ENCODE measurements around the gene HPS4.
A peak's percentile ranks its signal among the peaks of the same experiment; 100 is the strongest.

HPS4 gene

GRCh38 chr22:26437694-26438392, 45.7 kb downstream of the HPS4 start:
- DNase-seq (ENCODE audit: insufficient read length, low spot score), result no peak
- TF ChIP-seq POLR2A (IDR thresholded peaks at IDR 0.05; ENCODE audit: low read depth, low read length), result no peak
- no peak for FAIRE-seq

GRCh38 chr22:26436903-26437515, 46.6 kb downstream of the HPS4 start:
- FAIRE-seq (no peak), DNase-seq (ENCODE audit: insufficient read length, low spot score) (no peak)
- TF ChIP-seq SPI1 (IDR thresholded peaks at IDR 0.05; ENCODE audit: low read depth, low read length) (no peak), POLR2AphosphoS5 (IDR thresholded peaks at IDR 0.05; ENCODE audit: low read depth, low read length) (no peak)

- DNase-seq (ENCODE audit: insufficient read length, low spot score), result no peak
- FAIRE-seq, result peak; percentile 31
- TF ChIP-seq SPI1 (IDR thresholded peaks at IDR 0.05; ENCODE audit: low read depth, low read length) (no peak), POLR2AphosphoS5 (IDR thresholded peaks at IDR 0.05; ENCODE audit: low read depth, low read length) (no peak), POU2F2 (IDR thresholded peaks at IDR 0.05; ENCODE audit: low read depth, low read length) (no peak), TAF1 (IDR thresholded peaks at IDR 0.05; ENCODE audit: low read depth, low read length) (no peak), POLR2A (IDR thresholded peaks at IDR 0.05; ENCODE audit: low read depth, low read length) (no peak), PAX5 (IDR thresholded peaks at IDR 0.05; ENCODE audit: insufficient read depth, low read length, severe bottlenecking) (no peak)
Measured at GRCh38 chr22:26435327-26436093, 48.1 kb downstream of the HPS4 start.

GRCh38 chr22:26433805-26434204, 49.8 kb downstream of the HPS4 start:
- FAIRE-seq (no peak), DNase-seq (ENCODE audit: insufficient read length, low spot score) (no peak)
- TF ChIP-seq POU2F2 (IDR thresholded peaks at IDR 0.05; ENCODE audit: low read depth, low read length) (no peak), TAF1 (IDR thresholded peaks at IDR 0.05; ENCODE audit: low read depth, low read length) (no peak), POLR2A (IDR thresholded peaks at IDR 0.05; ENCODE audit: low read depth, low read length) (no peak), SPI1 (IDR thresholded peaks at IDR 0.05; ENCODE audit: low read depth, low read length) (no peak), PAX5 (IDR thresholded peaks at IDR 0.05; ENCODE audit: insufficient read depth, low read length, severe bottlenecking) (no peak)

- TF ChIP-seq SPI1 (IDR thresholded peaks at IDR 0.05; ENCODE audit: low read depth, low read length) (peak; percentile 73), TAF1 (IDR thresholded peaks at IDR 0.05; ENCODE audit: low read depth, low read length) (no peak)
- DNase-seq (ENCODE audit: insufficient read length, low spot score) (no peak), FAIRE-seq (peak; percentile 92)
Measured at GRCh38 chr22:26432619-26433311, 50.8 kb downstream of the HPS4 start.

- no peak for DNase-seq (ENCODE audit: insufficient read length, low spot score)
- FAIRE-seq, result peak; percentile 56
- no peak for TF ChIP-seq TAF1 (IDR thresholded peaks at IDR 0.05; ENCODE audit: low read depth, low read length)
- TF ChIP-seq PAX5 (IDR thresholded peaks at IDR 0.05; ENCODE audit: insufficient read depth, low read length, severe bottlenecking), result no peak
- no peak for TF ChIP-seq POU2F2 (IDR thresholded peaks at IDR 0.05; ENCODE audit: low read depth, low read length)
- no peak for TF ChIP-seq POLR2AphosphoS5 (IDR thresholded peaks at IDR 0.05; ENCODE audit: low read depth, low read length)
- no peak for TF ChIP-seq SPI1 (IDR thresholded peaks at IDR 0.05; ENCODE audit: low read depth, low read length)
- no peak for TF ChIP-seq POLR2A (IDR thresholded peaks at IDR 0.05; ENCODE audit: low read depth, low read length)
Measured at GRCh38 chr22:26431261-26431995, 52.2 kb downstream of the HPS4 start.

- no peak for TF ChIP-seq POLR2AphosphoS5 (IDR thresholded peaks at IDR 0.05; ENCODE audit: low read depth, low read length)
- TF ChIP-seq PAX5 (IDR thresholded peaks at IDR 0.05; ENCODE audit: insufficient read depth, low read length, severe bottlenecking), result no peak
- TF ChIP-seq POU2F2 (IDR thresholded peaks at IDR 0.05; ENCODE audit: low read depth, low read length), result no peak
- no peak for TF ChIP-seq SPI1 (IDR thresholded peaks at IDR 0.05; ENCODE audit: low read depth, low read length)
- no peak for TF ChIP-seq POLR2A (IDR thresholded peaks at IDR 0.05; ENCODE audit: low read depth, low read length)
- TF ChIP-seq TAF1 (IDR thresholded peaks at IDR 0.05; ENCODE audit: low read depth, low read length), result no peak
- FAIRE-seq (no peak), DNase-seq (ENCODE audit: insufficient read length, low spot score) (no peak)
Measured at GRCh38 chr22:26430600-26430999, 53.0 kb downstream of the HPS4 start.

GRCh38 chr22:26429458-26430286, 53.9 kb downstream of the HPS4 start:
- TF ChIP-seq POU2F2 (IDR thresholded peaks at IDR 0.05; ENCODE audit: low read depth, low read length), result no peak
- no peak; the same call in 1 of the 2 replicates for TF ChIP-seq SPI1 (IDR thresholded peaks at IDR 0.05; ENCODE audit: low read depth, low read length)
- TF ChIP-seq PAX5 (IDR thresholded peaks at IDR 0.05; ENCODE audit: insufficient read depth, low read length, severe bottlenecking), result no peak
- TF ChIP-seq TAF1 (IDR thresholded peaks at IDR 0.05; ENCODE audit: low read depth, low read length), result no peak
- TF ChIP-seq POLR2AphosphoS5 (IDR thresholded peaks at IDR 0.05; ENCODE audit: low read depth, low read length), result no peak
- TF ChIP-seq POLR2A (IDR thresholded peaks at IDR 0.05; ENCODE audit: low read depth, low read length), result no peak
- DNase-seq (ENCODE audit: insufficient read length, low spot score), result no peak
- FAIRE-seq, result peak; percentile 38
